Endothelial cell of umbilical vein (primary cell): ENCODE data around the gene REEP1. TPM values are rescaled to one million over a fixed set of nuclear protein-coding genes. Genes with fewer than 3 reads are reported as not detected.

Experiments used
- BruUV-seq: library from RNA; stranded (reverse); fragments of 400-500 nt; replicated peaks from 2 replicates; lab custom pipeline; 2021; lab: Mats Ljungman, UMichigan
- CTCF ChIA-PET: fragments of 300-600, 350-600 bp; sonication (Branson Sonifier 250); formaldehyde crosslinking; loops from one replicate; lab custom pipeline; 2021; ENCODE audit warnings: antibody characterized with exemption, inconsistent platforms; lab: Charles Lee
- POLR2A ChIA-PET: fragments of 300-600, 350-600 bp; sonication (Branson Sonifier 250); formaldehyde crosslinking; loops from one replicate; lab custom pipeline; 2021; ENCODE audit warnings: antibody characterized with exemption, inconsistent platforms; lab: Charles Lee
- DNase-seq: peaks from one replicate; pipeline ENCODE4 v3.0.0-alpha.2; 2011; ENCODE audit warnings: low read depth, low spot score
- FAIRE-seq: peaks from 2 replicates; lab custom pipeline; 2011; peaks lifted over from hg19 to GRCh38; lab: Jason Lieb, UNC
- H2AFZ ChIP-seq: 2 replicates; pipeline ENCODE4 v1.6.0; 2012; ENCODE audit warnings: low read depth, low read length, control low read depth, inconsistent platforms
- H3K27ac ChIP-seq: 2 replicates; pipeline ENCODE4 v1.5.1; 2011; ENCODE audit warnings: low read depth, mild to moderate bottlenecking, control low read depth, low read length, moderate library complexity; ENCODE audit not compliant: insufficient read depth
- H3K27me3 ChIP-seq, 2 experiments: 2 replicates each; pipeline versions ENCODE4 v1.6.0 to v1.6.1; 2011; ENCODE audit warnings: low read length in 2 of 2, mixed read lengths in 1 of 2; ENCODE audit not compliant: control insufficient read depth in 2 of 2, insufficient read depth in 2 of 2
- H3K36me3 ChIP-seq, 2 experiments: 2 replicates in 1 of 2; 3 replicates in 1 of 2; pipeline ENCODE4 v1.5.1; 2011; ENCODE audit warnings: low read length in 2 of 2, mild to moderate bottlenecking in 1 of 2, moderate library complexity in 1 of 2; ENCODE audit not compliant: control insufficient read depth in 2 of 2, insufficient read depth in 2 of 2; ENCODE audit errors: extremely low read depth in 1 of 2
- H3K4me1 ChIP-seq: 3 replicates; pipeline ENCODE4 v1.5.1; 2011; ENCODE audit warnings: mild to moderate bottlenecking, low read length; ENCODE audit not compliant: control insufficient read depth, insufficient read depth; ENCODE audit errors: extremely low read depth
- H3K4me2 ChIP-seq: 2 replicates; pipeline ENCODE4 v1.6.1; 2011; ENCODE audit warnings: low read length, control low read depth, mixed read lengths; ENCODE audit not compliant: insufficient read depth
- H3K4me3 ChIP-seq, 3 experiments: fragments of 200-600 bp in 1 of 3; sonication (generic), shearing (Covaris generic) in 1 of 3; replicated peaks in 1 of 3; 2 replicates each; pipeline ENCODE4 v1.5.1; 2011 to 2016; ENCODE audit warnings: control low read depth in 3 of 3, low read length in 3 of 3, mild to moderate bottlenecking in 2 of 3, inconsistent platforms in 1 of 3, low read depth in 1 of 3, moderate library complexity in 1 of 3; ENCODE audit not compliant: insufficient read depth in 1 of 3
- H3K79me2 ChIP-seq: 2 replicates; pipeline ENCODE4 v1.6.0; 2012; ENCODE audit warnings: low read length, inconsistent platforms; ENCODE audit not compliant: control insufficient read depth, insufficient read depth
- H3K9ac ChIP-seq: replicated peaks from 2 replicates; pipeline ENCODE3; 2011; ENCODE audit warnings: low read length, control low read depth; ENCODE audit not compliant: insufficient read depth; ENCODE audit errors: extremely low read depth
- H3K9me1 ChIP-seq: replicated peaks from 3 replicates; pipeline ENCODE4 v1.6.0; 2011; ENCODE audit warnings: mild to moderate bottlenecking, low read length; ENCODE audit not compliant: control insufficient read depth, insufficient read depth; ENCODE audit errors: extremely low read depth
- H3K9me3 ChIP-seq: replicated peaks from 2 replicates; pipeline ENCODE4 v1.5.1; 2012; ENCODE audit warnings: low read length, inconsistent platforms; ENCODE audit not compliant: control insufficient read depth, insufficient read depth
- H4K20me1 ChIP-seq: replicated peaks from 2 replicates; pipeline ENCODE3; 2011; ENCODE audit warnings: mild to moderate bottlenecking, low read length; ENCODE audit not compliant: control insufficient read depth, insufficient read depth; ENCODE audit errors: extremely low read depth
- CTCF ChIP-seq, 2 donors: IDR thresholded peaks; 1 replicate in 1 of 2; 2 replicates in 1 of 2; pipeline ENCODE4 v1.5.1; 2011; ENCODE audit warnings: low read length in 2 of 2, mild to moderate bottlenecking in 2 of 2, moderate library complexity in 2 of 2, control low read depth in 1 of 2, inconsistent platforms in 1 of 2, low read depth in 1 of 2; ENCODE audit not compliant: insufficient read depth in 1 of 2; ENCODE audit errors: extremely low read depth in 1 of 2
- EZH2 ChIP-seq: IDR thresholded peaks from 2 replicates; pipeline ENCODE4 v1.6.1; 2012; ENCODE audit warnings: borderline replicate concordance, low read depth, mild to moderate bottlenecking, moderate library complexity, low read length, inconsistent platforms; ENCODE audit not compliant: severe bottlenecking
- FOS ChIP-seq: IDR thresholded peaks from 2 replicates; pipeline ENCODE4 v1.6.1; 2011; ENCODE audit warnings: mild to moderate bottlenecking, low read length, moderate library complexity, borderline replicate concordance; ENCODE audit not compliant: insufficient read depth
- GATA2 ChIP-seq: IDR thresholded peaks from 2 replicates; pipeline ENCODE4 v1.7.0; 2011; ENCODE audit warnings: low read depth, mild to moderate bottlenecking, moderate library complexity, mixed read lengths, low read length; ENCODE audit not compliant: insufficient read length, insufficient read depth
- JUN ChIP-seq: IDR thresholded peaks from 2 replicates; pipeline ENCODE4 v1.6.1; 2011; ENCODE audit warnings: borderline replicate concordance, low read depth; ENCODE audit not compliant: insufficient read length, insufficient read depth
- MAX ChIP-seq: IDR thresholded peaks from 2 replicates; pipeline ENCODE4 v1.6.1; 2011; ENCODE audit not compliant: insufficient read depth, insufficient read length
- MYC ChIP-seq: IDR thresholded peaks from one replicate; pipeline ENCODE4 v1.6.1; 2011; ENCODE audit warnings: mild to moderate bottlenecking, low read depth, low read length
- POLR2A ChIP-seq: IDR thresholded peaks from 2 replicates; pipeline ENCODE4 v1.6.1; 2012; ENCODE audit warnings: low read depth, mild to moderate bottlenecking, control low read depth, low read length
- POLR2AphosphoS5 ChIP-seq: IDR thresholded peaks from 2 replicates; pipeline ENCODE4 v1.6.1; 2012; ENCODE audit warnings: low read depth, mild to moderate bottlenecking, control low read depth, low read length, moderate library complexity; ENCODE audit not compliant: insufficient read depth
- dilution Hi-C: fragments of 300-500 bp; cut with MboI; formaldehyde crosslinking; loops from one replicate; pipeline ENCODE4 v1.15.0; 2019; ENCODE audit warnings: low sequenced_read_pairs; ENCODE audit not compliant: extremely low pct_ligation_motif_present
- intact Hi-C: fragments of 100-400 bp; cut with micrococcal nuclease; formaldehyde crosslinking; loops from one replicate; pipeline ENCODE4 v1.10.0; 2022
- polyA plus RNA-seq, 4 experiments: library from polyadenylated mRNA; depleted of rRNA in 3 of 4; stranded (reverse) in 3 of 4; unstranded in 1 of 4; fragments of >200 nt; gene quantifications; 2 replicates each; pipeline versions ENCODE4 v1.2.1 to v1.2.3, GENCODE V29; 2011 to 2012; ENCODE audit warnings: missing spikeins in 1 of 4
- total RNA-seq: library from RNA; stranded (reverse); gene quantifications from 2 replicates; pipeline ENCODE4 v1.2.3, GENCODE V29; 2021

Gene REEP1
- total and polyA plus RNA-seq, 2 donors (not counting 3 experiments of a cell fraction or from before 2014, with no cell fraction given): 0.11 to 0.53 TPM

- CTCF ChIA-PET: interaction anchor here (1.0 to 3.4 kb wide), 14 partner anchors 9 to 245 kb away, joined by 3 to 92 read pairs (median 6); partner anchors contain the start of gene MRPL35
- no peaks in the 10 kb centered on the region for H3K9me1 ChIP-seq
- POLR2A ChIA-PET: no interaction called here
- H3K9ac ChIP-seq: no peak overlapping the region
- no peak for TF ChIP-seq POLR2AphosphoS5
- no peak for TF ChIP-seq GATA2
- TF ChIP-seq POLR2A: no peak
- TF ChIP-seq MAX: no peak
- no peak for TF ChIP-seq EZH2
- TF ChIP-seq MYC: no peak
- no peak for TF ChIP-seq JUN
- no peak for TF ChIP-seq FOS
- no peak for TF ChIP-seq CTCF (IDR thresholded peaks at IDR 0.05; ENCODE audit: extremely low read depth in 1 of 2, insufficient read depth in 1 of 2, low read depth in 1 of 2, low read length in 2 of 2)
- BruUV-seq: no TSS peak
- FAIRE-seq (no peak), DNase-seq (no peak)
- dilution Hi-C loops (no loop called here), intact Hi-C loops (loop anchor here (5.0 kb wide), 1 partner anchor 77 kb away; no protein-coding TSS in a partner anchor)
- H3K36me3 ChIP-seq: no peaks in the 10 kb centered on the region
- no peaks in the 10 kb centered on the region for H3K27me3 ChIP-seq
- H3K79me2 ChIP-seq: no peaks in the 10 kb centered on the region
- H4K20me1 ChIP-seq: no peaks in the 10 kb centered on the region
- H3K27ac ChIP-seq: no peak overlapping the region
- H2AFZ ChIP-seq: no peak overlapping the region
- H3K9me3 ChIP-seq: no peaks in the 10 kb centered on the region
- no peak overlapping the region for H3K4me2 ChIP-seq
- H3K4me3 ChIP-seq: no peak overlapping the region
- peaks cover under 1% of the 10 kb centered on the region for H3K4me1 ChIP-seq
Observed at GRCh38 chr2:86219896-86220295, 117.5 kb downstream of the REEP1 start.
